ENCODE results near the gene LRRC74B. TPM values are rescaled to one million over a fixed set of nuclear protein-coding genes. Genes with fewer than 3 reads are reported as not detected.
"Not testable (repeated sequence)": the region's sequence is repeated elsewhere in the genome, so short reads cannot be mapped to it uniquely, and the experiment has no call there.

Gene LRRC74B
- total and polyA plus RNA-seq, 4 donors: 0.97 to 9.0 (median 2.3) TPM

- H3K27ac ChIP-seq (ENCODE audit: low read depth in 1 of 2, low read length in 1 of 2): no peak overlapping the region
- ATAC-seq (ENCODE audit: insufficient read depth, low FRiP score) (no peak), DNase-seq (no peak)
- no peaks in the 10 kb centered on the region for H3K9me3 ChIP-seq (ENCODE audit: control insufficient read depth in 4 of 4, insufficient read depth in 3 of 4, low read length in 3 of 4)
- H3K4me3 ChIP-seq: no peak overlapping the region
- H3K9ac ChIP-seq (ENCODE audit: insufficient read depth in 1 of 2, low read length in 2 of 2): no peak overlapping the region
- 85 to 88% methylated on average over 5 of the region's 5 CpGs for WGBS, 2 donors
- H3K36me3 ChIP-seq (ENCODE audit: control insufficient read depth in 4 of 4, insufficient read depth in 4 of 4, low read length in 4 of 4): no peaks in the 10 kb centered on the region
- TF ChIP-seq CTCF (IDR thresholded peaks at IDR 0.05; ENCODE audit: control extremely low read depth, extremely low read depth): no peak
- H3K4me1 ChIP-seq (ENCODE audit: control insufficient read depth in 5 of 5, insufficient read depth in 5 of 5, low read length in 5 of 5): no peaks in the 10 kb centered on the region
- no peaks in the 10 kb centered on the region for H3K27me3 ChIP-seq (ENCODE audit: control insufficient read depth in 3 of 3, insufficient read depth in 3 of 3, low read length in 2 of 3)
These were observed 41.4 kb downstream of the LRRC74B start for GRCh38 chr22:21087119-21087518.

GRCh38 chr22:21087926-21088325 is 42.2 kb downstream of the LRRC74B start:
- H3K27ac ChIP-seq (ENCODE audit: low read depth in 1 of 2, low read length in 1 of 2); H3K4me1 ChIP-seq (ENCODE audit: control insufficient read depth in 5 of 5, insufficient read depth in 5 of 5, low read length in 5 of 5); DNase-seq; H3K27me3 ChIP-seq (ENCODE audit: control insufficient read depth in 3 of 3, insufficient read depth in 3 of 3, low read length in 2 of 3); ATAC-seq (ENCODE audit: insufficient read depth, low FRiP score); H3K9ac ChIP-seq (ENCODE audit: insufficient read depth in 1 of 2, low read length in 2 of 2); H3K36me3 ChIP-seq (ENCODE audit: control insufficient read depth in 4 of 4, insufficient read depth in 4 of 4, low read length in 4 of 4); H3K4me3 ChIP-seq; H3K9me3 ChIP-seq (ENCODE audit: control insufficient read depth in 4 of 4, insufficient read depth in 3 of 4, low read length in 3 of 4): not testable (repeated sequence)
- WGBS, 2 donors: 94 to 95% methylated on average over 11 of the region's 11 CpGs

GRCh38 chr22:21091220-21091619 is 45.5 kb downstream of the LRRC74B start:
- not testable (repeated sequence) for H3K9ac ChIP-seq (ENCODE audit: insufficient read depth in 1 of 2, low read length in 2 of 2); H3K36me3 ChIP-seq (ENCODE audit: control insufficient read depth in 4 of 4, insufficient read depth in 4 of 4, low read length in 4 of 4); H3K9me3 ChIP-seq (ENCODE audit: control insufficient read depth in 4 of 4, insufficient read depth in 3 of 4, low read length in 3 of 4); H3K27ac ChIP-seq (ENCODE audit: low read depth in 1 of 2, low read length in 1 of 2); H3K4me1 ChIP-seq (ENCODE audit: control insufficient read depth in 5 of 5, insufficient read depth in 5 of 5, low read length in 5 of 5); ATAC-seq (ENCODE audit: insufficient read depth, low FRiP score); DNase-seq; H3K4me3 ChIP-seq; H3K27me3 ChIP-seq (ENCODE audit: control insufficient read depth in 3 of 3, insufficient read depth in 3 of 3, low read length in 2 of 3)
- WGBS, 2 donors: 81 to 93% methylated on average over 11 of the region's 11 CpGs

- no peaks in the 10 kb centered on the region for H3K4me1 ChIP-seq (ENCODE audit: control insufficient read depth in 5 of 5, insufficient read depth in 5 of 5, low read length in 5 of 5)
- WGBS, 2 donors: 84 to 85% methylated on average over 3 of the region's 3 CpGs
- no peaks in the 10 kb centered on the region for H3K9me3 ChIP-seq (ENCODE audit: control insufficient read depth in 4 of 4, insufficient read depth in 3 of 4, low read length in 3 of 4)
- no peaks in the 10 kb centered on the region for H3K27me3 ChIP-seq (ENCODE audit: control insufficient read depth in 3 of 3, insufficient read depth in 3 of 3, low read length in 2 of 3)
- no peak overlapping the region for H3K27ac ChIP-seq (ENCODE audit: low read depth in 1 of 2, low read length in 1 of 2)
- H3K4me3 ChIP-seq: no peak overlapping the region
- TF ChIP-seq CTCF (IDR thresholded peaks at IDR 0.05; ENCODE audit: control extremely low read depth, extremely low read depth): no peak
- ATAC-seq (ENCODE audit: insufficient read depth, low FRiP score) (no peak), DNase-seq (no peak)
- H3K36me3 ChIP-seq (ENCODE audit: control insufficient read depth in 4 of 4, insufficient read depth in 4 of 4, low read length in 4 of 4): no peaks in the 10 kb centered on the region
- no peak overlapping the region for H3K9ac ChIP-seq (ENCODE audit: insufficient read depth in 1 of 2, low read length in 2 of 2)
These were observed 47.2 kb downstream of the LRRC74B start for GRCh38 chr22:21092797-21093554.

- WGBS, 2 donors: 55 to 76% methylated on average over 9 of the region's 9 CpGs
- H3K27me3 ChIP-seq (ENCODE audit: control insufficient read depth in 3 of 3, insufficient read depth in 3 of 3, low read length in 2 of 3); H3K9ac ChIP-seq (ENCODE audit: insufficient read depth in 1 of 2, low read length in 2 of 2); H3K4me1 ChIP-seq (ENCODE audit: control insufficient read depth in 5 of 5, insufficient read depth in 5 of 5, low read length in 5 of 5); H3K9me3 ChIP-seq (ENCODE audit: control insufficient read depth in 4 of 4, insufficient read depth in 3 of 4, low read length in 3 of 4); H3K4me3 ChIP-seq; H3K27ac ChIP-seq (ENCODE audit: low read depth in 1 of 2, low read length in 1 of 2); H3K36me3 ChIP-seq (ENCODE audit: control insufficient read depth in 4 of 4, insufficient read depth in 4 of 4, low read length in 4 of 4); ATAC-seq (ENCODE audit: insufficient read depth, low FRiP score); DNase-seq: not testable (repeated sequence)
These were observed 47.9 kb downstream of the LRRC74B start for GRCh38 chr22:21093555-21094137.
